Measurements from ENCODE around the gene GPC4. TPM values are rescaled to one million over a fixed set of nuclear protein-coding genes. Genes with fewer than 3 reads are reported as not detected.

Gene GPC4
- total and polyA plus RNA-seq, 2 experiments from 2014 or later: 124 to 183 TPM

DNA sequence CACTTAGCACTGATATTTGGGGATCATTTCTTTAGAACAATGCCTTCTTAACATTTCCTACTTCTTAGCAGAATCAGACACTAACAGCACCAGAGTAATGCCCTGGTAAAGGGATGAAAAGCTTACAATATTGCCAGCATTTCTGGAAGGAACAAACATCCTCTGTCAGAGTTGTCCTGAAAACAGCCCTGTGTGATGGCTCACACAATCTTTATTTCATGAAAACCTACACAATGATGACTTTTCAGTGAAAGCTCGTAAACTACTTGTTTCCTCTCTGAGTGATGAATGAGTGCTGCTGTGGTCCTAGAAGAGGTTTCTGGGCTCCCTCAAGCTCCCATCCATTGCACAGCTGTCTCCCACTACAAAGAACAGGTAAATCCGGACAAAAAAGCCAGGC, 52.8 kb downstream of the GPC4 start:
- Histone ChIP-seq H4K20me1 (replicated peaks; ENCODE audit: insufficient read depth) (peaks cover 53% of the 10 kb centered on the region), H3K79me2 (replicated peaks; ENCODE audit: insufficient read depth) (peaks cover 100% of the 10 kb centered on the region), H3K9me2 (ENCODE audit: insufficient read depth) (no peaks in the 10 kb centered on the region), H3K4me1 (ENCODE audit: insufficient read depth) (peaks cover 75% of the 10 kb centered on the region), H3K4me2 (peak overlapping the region; percentile 20; the same call in 1 of the 2 replicates), H3F3A (replicated peaks; ENCODE audit: low read depth) (no peaks in the 10 kb centered on the region), H2AFZ (no peak overlapping the region), H3K4me3 (no peak overlapping the region), H3K27me3 (ENCODE audit: insufficient read depth) (no peaks in the 10 kb centered on the region), H3K36me3 (ENCODE audit: insufficient read depth) (no peaks in the 10 kb centered on the region), H3K27ac (ENCODE audit: low read depth) (peak overlapping the region; percentile 45; the same call in 1 of the 2 replicates)
- Mint-ChIP-seq H3K4me3 (no peak overlapping the region), H3K9me3 (no peaks in the 10 kb centered on the region), H3K36me3 (ENCODE audit: low read depth) (peaks cover 3% of the 10 kb centered on the region), H3K27ac (no peak overlapping the region), H3K4me1 (peaks cover 68% of the 10 kb centered on the region), H3K27me3 (ENCODE audit: insufficient read depth, low read depth, poor library complexity) (peaks cover 9% of the 10 kb centered on the region)
- TF ChIP-seq POLR2AphosphoS5 (IDR thresholded peaks at IDR 0.05; ENCODE audit: low read depth) (no peak), ZNF114 (CRISPR knock-in tag; IDR thresholded peaks at IDR 0.05) (no peak), ZNF331 (CRISPR knock-in tag; IDR thresholded peaks at IDR 0.05; ENCODE audit: low read depth) (no peak), STAT1 (IDR thresholded peaks at IDR 0.05; ENCODE audit: unreplicated experiment) (no peak), CREB1 (CRISPR knock-in tag; IDR thresholded peaks at IDR 0.05; ENCODE audit: low read depth) (no peak), EZH2 (IDR thresholded peaks at IDR 0.05; ENCODE audit: low read depth, unreplicated experiment) (no peak), NANOG (IDR thresholded peaks at IDR 0.05; ENCODE audit: borderline replicate concordance) (no peak), EZH2phosphoT487 (IDR thresholded peaks at IDR 0.05; ENCODE audit: unreplicated experiment) (no peak), JUNB (IDR thresholded peaks at IDR 0.05; ENCODE audit: unreplicated experiment) (no peak)
- TF ChIP-seq, protein P1, sequence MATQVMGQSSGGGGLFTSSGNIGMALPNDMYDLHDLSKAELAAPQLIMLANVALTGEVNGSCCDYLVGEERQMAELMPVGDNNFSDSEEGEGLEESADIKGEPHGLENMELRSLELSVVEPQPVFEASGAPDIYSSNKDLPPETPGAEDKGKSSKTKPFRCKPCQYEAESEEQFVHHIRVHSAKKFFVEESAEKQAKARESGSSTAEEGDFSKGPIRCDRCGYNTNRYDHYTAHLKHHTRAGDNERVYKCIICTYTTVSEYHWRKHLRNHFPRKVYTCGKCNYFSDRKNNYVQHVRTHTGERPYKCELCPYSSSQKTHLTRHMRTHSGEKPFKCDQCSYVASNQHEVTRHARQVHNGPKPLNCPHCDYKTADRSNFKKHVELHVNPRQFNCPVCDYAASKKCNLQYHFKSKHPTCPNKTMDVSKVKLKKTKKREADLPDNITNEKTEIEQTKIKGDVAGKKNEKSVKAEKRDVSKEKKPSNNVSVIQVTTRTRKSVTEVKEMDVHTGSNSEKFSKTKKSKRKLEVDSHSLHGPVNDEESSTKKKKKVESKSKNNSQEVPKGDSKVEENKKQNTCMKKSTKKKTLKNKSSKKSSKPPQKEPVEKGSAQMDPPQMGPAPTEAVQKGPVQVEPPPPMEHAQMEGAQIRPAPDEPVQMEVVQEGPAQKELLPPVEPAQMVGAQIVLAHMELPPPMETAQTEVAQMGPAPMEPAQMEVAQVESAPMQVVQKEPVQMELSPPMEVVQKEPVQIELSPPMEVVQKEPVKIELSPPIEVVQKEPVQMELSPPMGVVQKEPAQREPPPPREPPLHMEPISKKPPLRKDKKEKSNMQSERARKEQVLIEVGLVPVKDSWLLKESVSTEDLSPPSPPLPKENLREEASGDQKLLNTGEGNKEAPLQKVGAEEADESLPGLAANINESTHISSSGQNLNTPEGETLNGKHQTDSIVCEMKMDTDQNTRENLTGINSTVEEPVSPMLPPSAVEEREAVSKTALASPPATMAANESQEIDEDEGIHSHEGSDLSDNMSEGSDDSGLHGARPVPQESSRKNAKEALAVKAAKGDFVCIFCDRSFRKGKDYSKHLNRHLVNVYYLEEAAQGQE (IDR thresholded peaks at IDR 0.05; ENCODE audit: unreplicated experiment): no peak
- TF ChIP-seq, protein P2, sequence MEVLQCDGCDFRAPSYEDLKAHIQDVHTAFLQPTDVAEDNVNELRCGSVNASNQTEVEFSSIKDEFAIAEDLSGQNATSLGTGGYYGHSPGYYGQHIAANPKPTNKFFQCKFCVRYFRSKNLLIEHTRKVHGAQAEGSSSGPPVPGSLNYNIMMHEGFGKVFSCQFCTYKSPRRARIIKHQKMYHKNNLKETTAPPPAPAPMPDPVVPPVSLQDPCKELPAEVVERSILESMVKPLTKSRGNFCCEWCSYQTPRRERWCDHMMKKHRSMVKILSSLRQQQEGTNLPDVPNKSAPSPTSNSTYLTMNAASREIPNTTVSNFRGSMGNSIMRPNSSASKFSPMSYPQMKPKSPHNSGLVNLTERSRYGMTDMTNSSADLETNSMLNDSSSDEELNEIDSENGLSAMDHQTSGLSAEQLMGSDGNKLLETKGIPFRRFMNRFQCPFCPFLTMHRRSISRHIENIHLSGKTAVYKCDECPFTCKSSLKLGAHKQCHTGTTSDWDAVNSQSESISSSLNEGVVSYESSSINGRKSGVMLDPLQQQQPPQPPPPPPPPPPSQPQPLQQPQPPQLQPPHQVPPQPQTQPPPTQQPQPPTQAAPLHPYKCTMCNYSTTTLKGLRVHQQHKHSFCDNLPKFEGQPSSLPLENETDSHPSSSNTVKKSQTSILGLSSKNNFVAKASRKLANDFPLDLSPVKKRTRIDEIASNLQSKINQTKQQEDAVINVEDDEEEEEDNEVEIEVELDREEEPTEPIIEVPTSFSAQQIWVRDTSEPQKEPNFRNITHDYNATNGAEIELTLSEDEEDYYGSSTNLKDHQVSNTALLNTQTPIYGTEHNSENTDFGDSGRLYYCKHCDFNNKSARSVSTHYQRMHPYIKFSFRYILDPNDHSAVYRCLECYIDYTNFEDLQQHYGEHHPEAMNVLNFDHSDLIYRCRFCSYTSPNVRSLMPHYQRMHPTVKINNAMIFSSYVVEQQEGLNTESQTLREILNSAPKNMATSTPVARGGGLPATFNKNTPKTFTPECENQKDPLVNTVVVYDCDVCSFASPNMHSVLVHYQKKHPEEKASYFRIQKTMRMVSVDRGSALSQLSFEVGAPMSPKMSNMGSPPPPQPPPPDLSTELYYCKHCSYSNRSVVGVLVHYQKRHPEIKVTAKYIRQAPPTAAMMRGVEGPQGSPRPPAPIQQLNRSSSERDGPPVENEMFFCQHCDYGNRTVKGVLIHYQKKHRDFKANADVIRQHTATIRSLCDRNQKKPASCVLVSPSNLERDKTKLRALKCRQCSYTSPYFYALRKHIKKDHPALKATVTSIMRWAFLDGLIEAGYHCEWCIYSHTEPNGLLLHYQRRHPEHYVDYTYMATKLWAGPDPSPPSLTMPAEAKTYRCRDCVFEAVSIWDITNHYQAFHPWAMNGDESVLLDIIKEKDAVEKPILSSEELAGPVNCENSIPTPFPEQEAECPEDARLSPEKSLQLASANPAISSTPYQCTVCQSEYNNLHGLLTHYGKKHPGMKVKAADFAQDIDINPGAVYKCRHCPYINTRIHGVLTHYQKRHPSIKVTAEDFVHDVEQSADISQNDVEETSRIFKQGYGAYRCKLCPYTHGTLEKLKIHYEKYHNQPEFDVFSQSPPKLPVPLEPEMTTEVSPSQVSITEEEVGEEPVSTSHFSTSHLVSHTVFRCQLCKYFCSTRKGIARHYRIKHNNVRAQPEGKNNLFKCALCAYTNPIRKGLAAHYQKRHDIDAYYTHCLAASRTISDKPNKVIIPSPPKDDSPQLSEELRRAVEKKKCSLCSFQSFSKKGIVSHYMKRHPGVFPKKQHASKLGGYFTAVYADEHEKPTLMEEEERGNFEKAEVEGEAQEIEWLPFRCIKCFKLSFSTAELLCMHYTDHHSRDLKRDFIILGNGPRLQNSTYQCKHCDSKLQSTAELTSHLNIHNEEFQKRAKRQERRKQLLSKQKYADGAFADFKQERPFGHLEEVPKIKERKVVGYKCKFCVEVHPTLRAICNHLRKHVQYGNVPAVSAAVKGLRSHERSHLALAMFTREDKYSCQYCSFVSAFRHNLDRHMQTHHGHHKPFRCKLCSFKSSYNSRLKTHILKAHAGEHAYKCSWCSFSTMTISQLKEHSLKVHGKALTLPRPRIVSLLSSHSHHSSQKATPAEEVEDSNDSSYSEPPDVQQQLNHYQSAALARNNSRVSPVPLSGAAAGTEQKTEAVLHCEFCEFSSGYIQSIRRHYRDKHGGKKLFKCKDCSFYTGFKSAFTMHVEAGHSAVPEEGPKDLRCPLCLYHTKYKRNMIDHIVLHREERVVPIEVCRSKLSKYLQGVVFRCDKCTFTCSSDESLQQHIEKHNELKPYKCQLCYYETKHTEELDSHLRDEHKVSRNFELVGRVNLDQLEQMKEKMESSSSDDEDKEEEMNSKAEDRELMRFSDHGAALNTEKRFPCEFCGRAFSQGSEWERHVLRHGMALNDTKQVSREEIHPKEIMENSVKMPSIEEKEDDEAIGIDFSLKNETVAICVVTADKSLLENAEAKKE (CRISPR knock-in tag; IDR thresholded peaks at IDR 0.05): no peak
- TF ChIP-seq, protein P3, sequence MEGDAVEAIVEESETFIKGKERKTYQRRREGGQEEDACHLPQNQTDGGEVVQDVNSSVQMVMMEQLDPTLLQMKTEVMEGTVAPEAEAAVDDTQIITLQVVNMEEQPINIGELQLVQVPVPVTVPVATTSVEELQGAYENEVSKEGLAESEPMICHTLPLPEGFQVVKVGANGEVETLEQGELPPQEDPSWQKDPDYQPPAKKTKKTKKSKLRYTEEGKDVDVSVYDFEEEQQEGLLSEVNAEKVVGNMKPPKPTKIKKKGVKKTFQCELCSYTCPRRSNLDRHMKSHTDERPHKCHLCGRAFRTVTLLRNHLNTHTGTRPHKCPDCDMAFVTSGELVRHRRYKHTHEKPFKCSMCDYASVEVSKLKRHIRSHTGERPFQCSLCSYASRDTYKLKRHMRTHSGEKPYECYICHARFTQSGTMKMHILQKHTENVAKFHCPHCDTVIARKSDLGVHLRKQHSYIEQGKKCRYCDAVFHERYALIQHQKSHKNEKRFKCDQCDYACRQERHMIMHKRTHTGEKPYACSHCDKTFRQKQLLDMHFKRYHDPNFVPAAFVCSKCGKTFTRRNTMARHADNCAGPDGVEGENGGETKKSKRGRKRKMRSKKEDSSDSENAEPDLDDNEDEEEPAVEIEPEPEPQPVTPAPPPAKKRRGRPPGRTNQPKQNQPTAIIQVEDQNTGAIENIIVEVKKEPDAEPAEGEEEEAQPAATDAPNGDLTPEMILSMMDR (conservative IDR thresholded peaks at IDR 0.05; ENCODE audit: low read depth in 2 of 2): no peak
- TF ChIP-seq, protein P4, sequence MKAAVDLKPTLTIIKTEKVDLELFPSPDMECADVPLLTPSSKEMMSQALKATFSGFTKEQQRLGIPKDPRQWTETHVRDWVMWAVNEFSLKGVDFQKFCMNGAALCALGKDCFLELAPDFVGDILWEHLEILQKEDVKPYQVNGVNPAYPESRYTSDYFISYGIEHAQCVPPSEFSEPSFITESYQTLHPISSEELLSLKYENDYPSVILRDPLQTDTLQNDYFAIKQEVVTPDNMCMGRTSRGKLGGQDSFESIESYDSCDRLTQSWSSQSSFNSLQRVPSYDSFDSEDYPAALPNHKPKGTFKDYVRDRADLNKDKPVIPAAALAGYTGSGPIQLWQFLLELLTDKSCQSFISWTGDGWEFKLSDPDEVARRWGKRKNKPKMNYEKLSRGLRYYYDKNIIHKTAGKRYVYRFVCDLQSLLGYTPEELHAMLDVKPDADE (IDR thresholded peaks at IDR 0.05): no peak
- ATAC-seq: no peak
- DNase-seq (ENCODE audit: low spot score): no peak

Measured in GM23338 (cell line).